Activated T-helper 9 cell treated with anti-CD3 and anti-CD28 coated beads, Interleukin-2, amount 50 U/mL, for 16 hours (primary cell): ENCODE measurements around the gene CTCFL.

Source experiments
- DNase-seq: peaks from one replicate; pipeline ENCODE4 v3.0.0-alpha.2; 2020; ENCODE audit warnings: low read depth

Gene CTCFL

DNA sequence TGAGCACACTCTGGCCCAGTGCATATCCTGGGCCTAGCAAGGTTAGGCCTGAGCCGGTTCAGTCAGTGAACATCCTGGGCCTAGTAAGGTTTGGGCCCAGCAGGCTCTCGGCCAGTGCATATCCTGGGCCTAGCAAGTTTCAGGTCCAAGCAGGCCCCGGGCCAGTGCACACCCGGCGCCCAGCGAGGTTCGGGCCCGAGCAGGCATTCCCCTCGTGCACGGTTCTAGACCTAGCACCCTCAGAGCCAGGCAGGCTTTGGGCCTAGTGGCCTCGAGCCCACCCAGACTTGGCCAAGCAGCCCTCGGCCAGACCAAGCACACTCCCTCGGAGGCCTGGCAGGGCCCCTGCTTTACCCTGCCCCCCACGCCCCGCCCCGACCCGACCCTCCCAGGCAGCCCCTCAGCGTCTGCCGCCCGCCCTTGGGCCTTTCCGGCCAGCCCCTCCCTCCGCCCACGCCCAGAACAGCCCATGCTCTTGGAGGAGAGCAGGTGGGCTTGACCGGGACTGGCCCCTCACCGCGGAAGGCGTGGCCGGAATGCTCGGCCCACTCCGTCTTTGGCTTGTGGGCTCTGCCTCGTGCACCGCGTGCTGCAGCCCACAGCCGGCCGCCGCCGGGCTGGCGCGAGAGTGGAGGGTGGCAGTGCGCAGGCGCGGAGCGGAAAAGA lies at the start of gene CTCFL:
Gene CTCFL (minus strand): TSS at position 630 of the 666 bp plus-strand sequence. CDS start 935 bp downstream, outside the sequence.
- DNase-seq = no peak

- DNase-seq = no peak
These were observed 49.0 kb upstream of the CTCFL start for GRCh38 chr20:57573894-57574293.

GRCh38 chr20:57573242-57573641 lies 48.3 kb upstream of the CTCFL start:
- no peak for DNase-seq

- DNase-seq = no peak
These were observed 47.0 kb upstream of the CTCFL start for GRCh38 chr20:57571782-57572416.

DNA sequence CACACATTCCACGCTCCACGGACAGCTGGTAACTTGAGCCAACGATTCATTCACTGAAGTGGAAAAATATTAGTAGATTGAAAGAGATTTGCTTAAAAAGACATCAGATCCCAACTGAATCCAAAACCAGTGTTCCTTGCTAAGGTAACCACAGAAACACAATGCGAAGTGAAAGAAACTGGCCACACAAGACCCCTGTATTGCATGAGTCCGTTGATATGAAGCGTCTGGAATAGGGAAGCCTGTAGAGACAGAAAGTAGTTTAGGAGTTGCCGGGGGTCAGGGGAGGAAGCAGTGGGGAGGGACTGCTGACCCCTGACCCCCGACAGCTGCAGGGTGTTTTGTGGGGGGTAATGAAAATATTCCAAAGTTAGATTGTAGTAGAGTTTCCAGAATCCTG lies 46.0 kb upstream of the CTCFL start:
- no peak for DNase-seq

DNA sequence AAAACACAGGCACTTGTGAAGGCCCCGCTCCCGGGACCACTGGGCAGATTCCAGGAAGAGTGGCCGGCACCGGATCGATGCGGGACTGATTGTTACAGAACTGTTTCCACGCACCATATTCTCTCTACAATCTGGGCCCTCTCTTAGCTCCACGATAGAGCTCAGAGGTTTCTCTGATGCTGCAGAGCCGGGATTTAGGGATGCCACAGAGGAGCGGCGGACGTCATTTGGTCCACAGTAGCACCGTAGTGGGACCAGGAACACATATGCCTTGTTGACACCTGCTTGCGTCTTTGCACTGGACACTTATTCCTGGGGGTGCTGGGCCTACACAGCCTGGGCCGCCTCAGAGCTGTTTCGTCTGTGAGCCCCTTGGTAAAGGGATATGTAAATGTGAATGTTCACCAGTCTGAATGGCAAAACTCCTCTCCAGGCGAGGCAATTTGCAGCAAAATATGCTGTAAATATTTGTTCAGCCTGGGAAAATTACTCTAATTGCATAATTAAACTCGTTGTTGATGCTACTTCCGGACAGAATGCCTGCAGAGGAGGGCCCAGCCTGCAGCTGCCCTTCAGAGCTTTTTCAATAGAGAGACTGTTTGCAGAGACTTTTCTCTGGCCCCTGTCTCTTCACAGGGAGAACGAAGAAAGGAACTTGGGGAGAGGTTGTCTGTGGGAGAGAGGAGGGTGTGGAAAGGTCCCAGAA lies 45.4 kb upstream of the CTCFL start:
- no peak for DNase-seq

GRCh38 chr20:57568960-57569359 lies 44.0 kb upstream of the CTCFL start:
- no peak for DNase-seq

DNA sequence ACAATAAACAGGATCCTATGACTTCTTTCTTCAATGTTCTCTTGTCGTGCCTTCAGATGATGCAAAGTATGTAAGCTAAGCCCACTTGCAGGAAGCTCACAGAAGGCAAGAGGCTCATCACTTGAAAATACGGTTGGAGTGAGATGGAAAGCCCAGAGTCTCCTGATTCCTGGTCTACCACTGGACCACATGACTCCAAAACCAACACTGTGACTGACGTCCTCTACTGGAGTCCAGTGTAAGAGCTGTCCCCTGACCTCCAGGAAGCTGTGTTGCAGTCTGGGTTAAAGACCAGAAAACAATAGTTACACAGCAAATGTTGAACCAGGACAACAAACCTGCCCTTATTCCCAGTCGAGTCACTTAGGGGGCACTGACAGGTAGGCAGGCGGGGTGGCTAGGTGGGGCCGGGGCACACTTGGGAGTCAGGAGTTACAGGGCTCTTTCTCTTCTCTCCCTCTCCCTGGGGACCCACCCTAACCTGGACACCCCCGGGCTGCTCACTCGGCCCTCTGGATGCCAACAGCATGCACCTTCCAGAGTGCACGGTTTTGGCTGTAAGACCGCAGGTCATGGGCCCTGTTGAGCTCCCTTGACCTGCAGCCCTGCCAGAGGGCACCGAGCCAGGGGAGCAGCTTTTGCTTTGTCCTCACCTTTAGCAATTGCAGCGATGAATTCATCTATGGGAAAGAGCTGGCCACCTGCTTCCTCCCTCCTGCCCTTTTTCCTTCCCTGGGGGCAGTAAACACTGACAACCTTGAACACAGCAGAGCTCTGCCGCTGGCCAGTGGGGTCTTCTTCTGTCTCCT lies 43.4 kb upstream of the CTCFL start:
- no peak for DNase-seq

- DNase-seq = no peak
These were observed 42.6 kb upstream of the CTCFL start for GRCh38 chr20:57567471-57568079.

DNA sequence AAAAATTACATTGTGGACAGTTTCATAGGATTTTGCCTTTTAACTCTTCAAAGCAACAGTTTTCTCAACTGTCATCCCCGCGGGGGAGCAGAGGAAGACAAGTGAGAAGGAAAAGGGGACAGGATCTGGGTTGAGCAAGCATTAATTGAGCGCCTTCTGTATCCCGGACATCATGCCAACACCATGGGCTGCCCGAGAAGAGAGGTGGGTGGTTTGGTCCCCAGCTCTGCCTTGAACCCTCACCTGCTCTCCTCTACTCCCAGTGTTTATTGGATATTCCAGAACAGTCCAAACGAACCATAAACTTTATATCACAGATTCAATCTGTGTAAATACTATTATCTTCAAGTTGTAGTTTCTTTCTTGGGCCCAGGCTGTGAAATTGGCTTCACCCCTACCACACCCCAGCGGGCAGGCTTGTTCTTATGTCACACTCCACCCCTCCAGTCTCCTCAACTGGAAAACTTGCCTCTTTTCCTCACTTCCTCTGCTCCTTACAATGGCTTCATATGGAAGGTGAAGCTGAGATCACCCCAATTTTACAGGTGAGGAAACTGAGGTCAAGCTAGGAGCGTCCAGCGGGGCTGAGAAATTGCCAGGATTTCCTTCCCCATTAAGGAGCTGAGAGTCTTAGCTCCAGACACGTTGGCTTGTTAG lies 42.0 kb upstream of the CTCFL start:
- no peak for DNase-seq

DNA sequence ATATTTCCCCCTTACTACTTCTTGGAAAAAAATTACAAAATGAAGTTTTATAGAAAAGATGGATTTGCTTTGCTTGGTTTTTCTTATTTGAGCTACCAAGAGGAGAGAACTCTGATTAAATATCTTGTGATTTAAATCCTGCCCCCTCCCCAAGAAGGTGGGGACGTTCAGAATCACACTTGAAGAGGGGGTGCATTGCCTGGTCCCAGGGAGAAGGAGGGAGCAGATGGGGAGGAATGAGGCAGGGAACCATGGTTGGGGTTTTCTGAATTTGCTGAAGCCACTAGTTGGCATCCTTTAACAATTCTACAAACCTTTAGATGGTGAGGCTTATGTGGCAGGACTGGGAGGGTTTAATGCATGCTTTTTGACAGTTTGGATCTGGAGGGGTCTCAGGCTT lies 41.5 kb upstream of the CTCFL start:
- no peak for DNase-seq

DNA sequence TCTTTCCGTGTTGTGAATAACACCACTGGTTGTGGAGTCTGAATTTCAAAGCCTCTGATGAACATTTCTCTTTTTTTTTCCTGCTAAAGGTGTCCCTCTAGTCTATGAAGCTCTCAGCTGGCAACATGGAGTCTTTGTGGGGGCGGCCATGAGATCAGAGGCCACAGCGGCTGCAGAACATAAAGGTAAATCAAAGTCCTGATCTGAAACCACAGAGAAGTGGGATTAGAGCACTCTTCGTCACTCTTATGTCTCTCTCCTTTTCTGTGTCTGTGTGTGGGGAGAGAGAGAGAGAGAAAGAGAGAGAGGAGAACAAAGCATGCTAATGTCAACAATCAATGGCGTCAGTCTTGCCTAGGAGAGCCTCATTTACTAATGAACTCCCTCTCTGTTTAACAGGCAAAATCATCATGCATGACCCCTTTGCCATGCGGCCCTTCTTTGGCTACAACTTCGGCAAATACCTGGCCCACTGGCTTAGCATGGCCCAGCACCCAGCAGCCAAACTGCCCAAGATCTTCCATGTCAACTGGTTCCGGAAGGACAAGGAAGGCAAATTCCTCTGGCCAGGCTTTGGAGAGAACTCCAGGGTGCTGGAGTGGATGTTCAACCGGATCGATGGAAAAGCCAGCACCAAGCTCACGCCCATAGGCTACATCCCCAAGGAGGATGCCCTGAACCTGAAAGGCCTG lies 40.2 kb upstream of the CTCFL start:
- DNase-seq = no peak

- DNase-seq = no peak
These were observed 39.4 kb upstream of the CTCFL start for GRCh38 chr20:57564180-57564802.

DNA sequence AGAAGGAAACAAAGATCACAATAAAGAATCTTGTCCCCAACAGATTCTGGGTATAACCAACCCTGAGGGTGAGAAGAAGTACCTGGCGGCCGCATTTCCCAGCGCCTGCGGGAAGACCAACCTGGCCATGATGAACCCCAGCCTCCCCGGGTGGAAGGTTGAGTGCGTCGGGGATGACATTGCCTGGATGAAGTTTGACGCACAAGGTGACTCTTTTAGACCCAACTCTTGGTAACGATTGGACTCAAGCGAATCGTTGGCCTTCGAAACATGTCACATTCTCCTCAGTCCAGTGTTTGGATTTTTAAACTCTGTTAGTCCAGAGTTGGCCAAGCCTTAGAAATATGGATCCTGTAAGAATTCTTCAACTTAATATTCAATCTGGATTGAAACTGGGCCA lies 38.6 kb upstream of the CTCFL start:
- DNase-seq = no peak

DNA sequence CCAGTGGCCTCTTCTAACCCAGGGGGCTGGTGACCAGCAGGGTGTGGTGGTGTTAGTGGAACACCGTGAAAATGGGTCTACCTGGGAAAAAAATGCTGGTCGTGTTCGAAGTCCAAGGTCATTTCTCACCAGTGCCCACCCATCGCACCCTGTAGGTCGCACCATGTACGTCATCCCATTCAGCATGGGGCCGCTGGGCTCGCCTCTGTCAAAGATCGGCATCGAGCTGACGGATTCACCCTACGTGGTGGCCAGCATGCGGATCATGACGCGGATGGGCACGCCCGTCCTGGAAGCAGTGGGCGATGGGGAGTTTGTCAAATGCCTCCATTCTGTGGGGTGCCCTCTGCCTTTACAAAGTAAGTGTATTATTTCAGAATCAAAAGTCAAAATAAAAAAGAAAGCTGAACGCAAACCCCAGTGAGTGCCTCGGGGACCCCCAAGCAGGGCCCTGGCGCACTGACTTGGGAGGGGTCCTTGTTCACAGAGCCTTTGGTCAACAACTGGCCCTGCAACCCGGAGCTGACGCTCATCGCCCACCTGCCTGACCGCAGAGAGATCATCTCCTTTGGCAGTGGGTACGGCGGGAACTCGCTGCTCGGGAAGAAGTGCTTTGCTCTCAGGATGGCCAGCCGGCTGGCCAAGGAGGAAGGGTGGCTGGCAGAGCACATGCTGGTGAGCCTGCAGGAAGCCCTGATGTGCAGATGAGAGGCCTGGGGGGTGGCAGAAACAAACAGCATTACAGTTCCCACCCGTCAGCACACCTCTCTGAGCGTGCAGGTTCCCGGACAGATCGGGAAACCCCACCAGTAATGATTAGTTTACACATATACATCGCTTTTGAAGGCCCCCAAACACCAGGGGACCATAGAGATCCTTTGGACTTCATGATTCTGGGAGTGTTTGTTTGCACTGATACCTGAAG lies 37.9 kb upstream of the CTCFL start:
- DNase-seq = no peak

- no peak for DNase-seq
These were observed 36.7 kb upstream of the CTCFL start for GRCh38 chr20:57561356-57562279.

DNA sequence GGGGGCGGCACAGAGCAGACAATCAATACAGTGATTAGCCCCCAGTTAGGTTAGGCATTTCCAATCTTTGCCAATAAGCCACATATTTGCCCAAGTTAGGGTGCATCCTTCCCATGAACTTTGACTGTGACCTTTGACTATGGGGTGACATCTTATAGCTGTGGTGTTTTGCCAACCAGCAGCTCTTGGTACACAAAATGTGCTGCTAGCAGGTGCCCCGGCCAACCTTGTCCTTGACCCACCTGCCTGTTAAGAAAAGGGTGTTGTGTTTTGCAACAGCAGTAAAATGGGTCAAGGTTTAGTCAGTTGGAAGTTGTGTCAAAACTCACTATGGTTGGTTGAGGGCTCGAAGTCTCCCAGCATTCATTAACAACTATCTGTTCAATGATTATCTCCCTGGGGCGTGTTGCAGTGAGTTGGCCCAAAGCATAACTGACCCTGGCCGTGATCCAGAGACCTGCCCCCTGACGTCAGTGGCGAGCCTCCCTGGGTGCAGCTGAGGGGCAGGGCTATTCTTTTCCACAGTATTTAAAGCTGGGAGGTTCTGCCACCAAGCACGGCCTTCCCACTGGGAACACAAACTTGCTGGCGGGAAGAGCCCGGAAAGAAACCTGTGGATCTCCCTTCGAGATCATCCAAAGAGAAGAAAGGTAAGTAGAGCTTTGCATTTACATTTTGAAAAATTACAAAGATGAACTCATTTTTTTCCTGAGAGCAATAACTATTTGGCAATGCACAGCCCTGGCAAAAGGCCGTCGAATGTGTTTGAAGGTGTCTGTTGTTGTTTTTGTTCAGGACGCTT lies 35.8 kb upstream of the CTCFL start, which contains the start of gene PCK1:
Gene PCK1 (plus strand): TSS at position 557 of the 802 bp plus-strand sequence. CDS start 302 bp downstream, outside the sequence.
- no peak for DNase-seq
